Adipocyte (in vitro differentiated cells): Measurements from ENCODE around the gene ZC2HC1C.
A peak's percentile ranks its signal among the peaks of the same experiment; 100 is the strongest.

ENCODE experiments used
- DNase-seq: peaks from one replicate; pipeline ENCODE4 v3.0.0-alpha.2; 2015; ENCODE audit warnings: low read depth
- H3K27me3 ChIP-seq: replicated peaks from 2 replicates; pipeline ENCODE4 v1.7.0; 2013; ENCODE audit warnings: mild to moderate bottlenecking, low read length, moderate library complexity; ENCODE audit not compliant: control insufficient read depth, insufficient read depth
- H3K36me3 ChIP-seq: 2 replicates; pipeline ENCODE4 v1.7.0; 2013; ENCODE audit warnings: low read length, mild to moderate bottlenecking, moderate library complexity; ENCODE audit not compliant: control insufficient read depth, insufficient read depth, severe bottlenecking
- H3K4me1 ChIP-seq: 2 replicates; pipeline ENCODE4 v1.7.0; 2013; ENCODE audit warnings: mild to moderate bottlenecking, low read length, moderate library complexity; ENCODE audit not compliant: control insufficient read depth, insufficient read depth
- H3K4me3 ChIP-seq: 2 replicates; pipeline ENCODE4 v1.7.0; 2013; ENCODE audit warnings: mild to moderate bottlenecking, low read length, moderate library complexity
- H3K9ac ChIP-seq: 2 replicates; pipeline ENCODE4 v1.7.0; 2013; ENCODE audit warnings: mild to moderate bottlenecking, low read length, moderate library complexity
- H3K9me3 ChIP-seq: 2 replicates; pipeline ENCODE4 v1.7.0; 2013; ENCODE audit warnings: mild to moderate bottlenecking, low read length, moderate library complexity; ENCODE audit not compliant: control insufficient read depth

Gene ZC2HC1C, protein sequence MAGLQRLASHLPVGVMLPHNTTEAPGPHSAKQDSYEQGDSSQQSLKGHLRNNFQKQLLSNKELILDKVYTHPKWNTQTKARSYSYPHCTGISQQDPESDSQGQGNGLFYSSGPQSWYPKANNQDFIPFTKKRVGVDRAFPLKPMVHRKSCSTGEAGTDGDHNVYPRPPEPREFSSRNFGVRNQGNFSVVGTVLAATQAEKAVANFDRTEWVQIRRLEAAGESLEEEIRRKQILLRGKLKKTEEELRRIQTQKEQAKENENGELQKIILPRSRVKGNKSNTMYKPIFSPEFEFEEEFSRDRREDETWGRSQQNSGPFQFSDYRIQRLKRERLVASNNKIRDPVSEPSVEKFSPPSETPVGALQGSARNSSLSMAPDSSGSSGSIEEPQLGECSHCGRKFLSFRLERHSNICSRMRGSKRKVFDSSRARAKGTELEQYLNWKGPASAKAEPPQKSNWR

DNA sequence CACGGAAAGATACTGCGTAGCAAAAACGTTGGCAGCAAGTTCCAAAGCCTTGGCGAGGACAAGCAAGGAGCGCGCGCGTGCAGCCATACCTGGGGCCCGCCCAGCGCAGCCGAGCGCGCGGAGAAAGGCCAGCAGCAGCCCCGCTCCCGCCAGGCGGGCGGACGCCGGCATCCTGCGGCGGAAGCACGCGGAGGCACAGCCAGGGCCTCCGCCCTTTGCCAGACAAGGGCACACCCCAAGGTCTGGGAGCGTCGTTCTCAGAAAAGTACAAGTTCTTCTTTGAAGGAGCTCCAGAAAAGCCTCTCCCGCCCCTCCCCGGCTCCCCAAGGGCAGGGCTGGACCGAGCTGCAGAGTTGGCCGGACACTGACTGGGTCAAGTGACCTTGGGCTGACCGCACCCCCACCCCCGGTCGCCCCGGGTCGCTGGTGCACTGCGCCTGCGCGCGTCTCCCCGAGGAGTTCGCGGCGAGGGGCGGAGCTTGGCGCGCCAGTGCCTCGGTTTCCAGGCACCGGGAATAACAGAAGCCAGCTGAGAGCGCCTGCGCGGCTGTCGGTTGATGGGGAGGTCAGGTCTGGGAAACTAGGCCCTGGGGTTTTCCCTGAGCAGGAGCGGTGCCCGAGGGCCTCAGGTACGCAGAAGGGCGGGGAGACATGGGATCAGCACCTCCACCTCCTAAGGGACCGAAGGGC is at the start of gene ZC2HC1C:
Gene ZC2HC1C (plus strand): TSS at position 521 of the 690 bp plus-strand sequence. CDS start 933 bp downstream, outside the sequence.
- Histone ChIP-seq H3K4me1 (peaks cover 19% of the 10 kb centered on the region), H3K36me3 (no peaks in the 10 kb centered on the region), H3K9ac (peak within 1 kb of the TSS; percentile 84), H3K27me3 (no peaks in the 10 kb centered on the region), H3K9me3 (no peaks in the 10 kb centered on the region), H3K4me3 (peak within 1 kb of the TSS; percentile 82)
- peak; percentile 88 for DNase-seq

DNA sequence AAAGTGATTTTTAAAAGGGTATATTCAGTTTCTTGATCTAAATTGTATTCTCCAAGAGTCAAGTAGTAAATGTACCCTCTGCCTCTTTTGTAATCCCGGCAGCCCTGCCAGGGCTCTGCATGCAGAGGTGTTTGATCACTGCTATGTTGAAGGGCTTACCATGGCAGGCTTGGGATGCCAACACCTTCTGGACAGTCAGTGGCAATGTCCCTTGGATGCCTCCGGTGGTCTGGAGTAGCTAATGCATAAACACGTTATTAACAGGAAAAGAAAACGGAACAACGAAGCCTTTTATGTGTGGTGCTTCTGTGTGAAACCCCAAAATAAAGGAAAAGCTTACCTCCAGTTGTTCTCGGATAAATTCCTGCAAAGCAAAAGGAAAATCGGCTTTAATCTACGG is 46.8 kb upstream of the ZC2HC1C start:
- no peak overlapping the region for H3K4me3 ChIP-seq
- DNase-seq, result no peak
- peaks cover 7% of the 10 kb centered on the region for H3K4me1 ChIP-seq
- no peaks in the 10 kb centered on the region for H3K9me3 ChIP-seq
- peaks cover 45% of the 10 kb centered on the region for H3K36me3 ChIP-seq
- no peaks in the 10 kb centered on the region for H3K27me3 ChIP-seq
- H3K9ac ChIP-seq, result no peak overlapping the region

DNA sequence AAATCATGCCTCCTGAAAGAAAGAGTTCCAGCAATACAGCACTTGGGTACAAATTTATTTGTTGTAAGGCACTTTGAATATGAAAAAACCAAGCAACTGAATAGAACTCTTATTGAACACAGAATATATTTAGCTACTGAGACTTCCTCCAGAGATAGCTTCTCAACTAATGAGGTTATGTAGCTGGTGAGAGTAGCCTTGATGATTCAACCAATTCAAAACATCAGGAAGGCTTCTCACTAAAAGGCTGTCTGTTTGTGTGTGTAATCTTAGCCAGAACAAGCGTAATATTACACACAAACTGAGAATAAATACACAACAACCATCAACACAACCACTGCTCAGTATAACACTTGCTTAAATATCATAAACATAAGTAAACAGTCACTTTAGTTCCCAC is 46.3 kb upstream of the ZC2HC1C start:
- no peaks in the 10 kb centered on the region for H3K9me3 ChIP-seq
- H3K36me3 ChIP-seq, result peaks cover 42% of the 10 kb centered on the region
- H3K4me3 ChIP-seq, result no peak overlapping the region
- H3K27me3 ChIP-seq, result no peaks in the 10 kb centered on the region
- peaks cover 7% of the 10 kb centered on the region for H3K4me1 ChIP-seq
- DNase-seq, result no peak
- no peak overlapping the region for H3K9ac ChIP-seq

DNA sequence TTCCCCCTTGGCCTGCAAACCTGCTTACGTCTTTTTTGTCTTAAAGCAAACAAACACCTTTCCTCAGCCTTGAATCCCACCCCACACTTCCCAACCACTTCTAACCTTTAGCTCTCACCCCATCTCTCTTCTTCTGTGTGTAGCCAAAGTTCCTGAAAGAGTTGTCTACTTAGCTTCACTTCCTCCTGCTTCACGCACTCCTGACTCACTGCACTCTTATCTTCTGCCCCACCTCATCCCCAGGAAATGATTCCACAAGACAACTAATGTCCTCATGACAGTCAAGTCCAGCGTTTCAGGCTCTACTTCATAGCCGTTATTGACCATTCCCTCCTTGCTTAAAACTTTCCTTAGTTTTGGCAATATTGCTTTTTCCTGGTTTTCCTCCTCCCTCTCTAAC is 44.4 kb upstream of the ZC2HC1C start:
- Histone ChIP-seq H3K9ac (no peak overlapping the region), H3K4me1 (peaks cover 7% of the 10 kb centered on the region), H3K9me3 (no peaks in the 10 kb centered on the region), H3K36me3 (peaks cover 30% of the 10 kb centered on the region), H3K27me3 (no peaks in the 10 kb centered on the region), H3K4me3 (no peak overlapping the region)
- DNase-seq, result no peak

DNA sequence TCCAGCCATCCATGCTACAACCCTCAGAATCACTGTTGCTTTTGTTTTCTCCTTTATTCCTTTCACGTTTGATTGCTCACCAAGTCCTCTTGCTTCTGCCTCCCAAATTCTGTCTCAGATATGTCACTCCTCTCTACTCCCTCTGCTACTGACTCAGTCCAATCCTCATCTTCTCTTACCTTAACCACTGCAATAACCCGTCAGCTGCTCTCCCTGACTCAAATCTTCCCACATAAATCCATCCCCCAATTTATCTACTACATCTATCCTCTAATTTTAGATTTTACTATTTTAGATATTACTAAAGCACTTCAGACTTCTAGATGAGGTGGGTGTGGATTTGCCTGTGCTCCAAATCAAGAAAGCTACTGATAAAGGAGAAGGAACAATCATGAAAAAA is 43.6 kb upstream of the ZC2HC1C start:
- Histone ChIP-seq H3K4me3 (no peak overlapping the region), H3K9me3 (no peaks in the 10 kb centered on the region), H3K4me1 (peaks cover 7% of the 10 kb centered on the region), H3K9ac (no peak overlapping the region), H3K27me3 (no peaks in the 10 kb centered on the region), H3K36me3 (peaks cover 32% of the 10 kb centered on the region)
- DNase-seq, result no peak

DNA sequence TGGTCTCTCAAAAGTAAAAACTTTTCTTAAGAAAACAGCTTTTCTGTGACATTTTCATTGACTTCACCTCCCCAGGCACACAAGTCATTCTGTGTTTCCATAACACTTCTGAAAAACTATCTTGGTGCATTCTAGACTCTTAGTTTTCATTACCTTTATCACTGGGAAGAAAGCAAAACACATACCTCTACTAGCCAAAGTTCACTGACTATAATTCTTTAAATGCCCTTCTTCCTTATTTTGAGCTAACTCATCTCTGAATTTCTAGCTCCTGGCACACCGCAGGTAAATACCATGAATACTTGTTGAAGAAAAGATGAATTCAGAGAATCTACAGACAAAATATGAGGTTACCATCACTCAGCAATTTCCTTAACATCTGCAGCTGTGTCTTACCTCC is 39.3 kb upstream of the ZC2HC1C start:
- Histone ChIP-seq H3K9ac (no peak overlapping the region), H3K36me3 (peaks cover 37% of the 10 kb centered on the region), H3K9me3 (no peaks in the 10 kb centered on the region), H3K4me3 (no peak overlapping the region), H3K27me3 (no peaks in the 10 kb centered on the region), H3K4me1 (no peaks in the 10 kb centered on the region)
- no peak for DNase-seq

DNA sequence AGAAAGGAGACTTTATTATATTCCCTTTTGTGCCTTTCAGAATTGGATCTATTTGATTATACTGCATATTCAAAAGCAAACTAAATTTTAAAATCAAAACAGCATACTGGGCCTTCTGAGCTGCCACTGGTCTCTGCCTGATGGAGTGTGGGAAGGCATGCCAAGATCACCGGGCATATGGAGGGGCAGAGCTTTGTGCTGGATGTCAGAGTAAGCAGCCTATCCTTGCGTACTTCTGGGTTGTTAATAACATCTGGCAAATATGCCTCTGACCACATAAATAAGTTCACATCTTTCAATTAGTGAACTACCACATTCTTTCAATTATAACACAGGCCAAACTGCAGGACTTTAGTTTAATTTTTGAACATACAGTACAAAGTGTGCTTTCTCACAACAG is 36.5 kb upstream of the ZC2HC1C start:
- no peak overlapping the region for H3K9ac ChIP-seq
- peaks cover 35% of the 10 kb centered on the region for H3K36me3 ChIP-seq
- H3K27me3 ChIP-seq, result no peaks in the 10 kb centered on the region
- H3K4me1 ChIP-seq, result no peaks in the 10 kb centered on the region
- no peaks in the 10 kb centered on the region for H3K9me3 ChIP-seq
- DNase-seq, result no peak
- H3K4me3 ChIP-seq, result no peak overlapping the region

DNA sequence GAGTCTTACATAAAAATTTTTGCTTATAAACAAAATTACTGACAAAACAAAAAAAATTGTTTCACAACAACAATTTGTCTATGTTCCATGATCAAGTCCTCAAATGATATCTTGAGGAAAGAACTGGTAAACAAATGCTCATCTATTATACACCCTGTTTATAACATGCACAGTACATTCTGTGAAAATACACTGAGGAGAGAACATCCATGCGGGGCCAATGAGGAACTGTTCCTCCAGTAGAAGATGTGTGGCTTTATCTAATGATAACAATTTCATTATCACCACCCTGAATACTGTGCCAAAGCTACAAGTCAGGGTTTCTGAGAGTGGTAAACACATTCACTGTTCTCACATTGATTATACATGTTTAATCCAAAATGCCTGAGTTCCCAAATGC is 28.9 kb upstream of the ZC2HC1C start:
- Histone ChIP-seq H3K4me3 (no peak overlapping the region), H3K9ac (no peak overlapping the region), H3K4me1 (peaks cover 19% of the 10 kb centered on the region), H3K9me3 (no peaks in the 10 kb centered on the region), H3K36me3 (peaks cover 13% of the 10 kb centered on the region), H3K27me3 (no peaks in the 10 kb centered on the region)
- no peak for DNase-seq

DNA sequence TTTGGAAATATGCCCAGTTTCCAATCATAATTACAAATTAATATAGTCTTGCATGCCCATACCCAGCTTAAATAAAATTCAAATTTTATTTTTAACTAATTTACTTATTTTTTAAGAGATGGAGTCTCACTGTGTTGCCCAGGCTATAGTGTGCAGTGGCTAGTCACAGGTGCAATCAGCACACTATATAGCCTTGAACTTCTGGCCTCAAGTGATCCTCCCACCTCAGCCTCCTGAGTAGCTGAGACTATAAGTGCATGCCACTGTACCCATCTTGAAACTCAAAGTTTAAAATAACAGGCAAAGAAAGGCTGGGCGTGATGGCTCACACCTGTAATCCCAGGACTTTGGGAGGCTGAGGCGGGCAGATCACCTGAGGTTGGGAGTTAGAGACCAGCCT is 28.5 kb upstream of the ZC2HC1C start:
- no peak for DNase-seq
- Histone ChIP-seq H3K4me1 (peaks cover 19% of the 10 kb centered on the region), H3K4me3 (no peak overlapping the region), H3K9me3 (no peaks in the 10 kb centered on the region), H3K36me3 (peaks cover 13% of the 10 kb centered on the region), H3K9ac (no peak overlapping the region), H3K27me3 (no peaks in the 10 kb centered on the region)

DNA sequence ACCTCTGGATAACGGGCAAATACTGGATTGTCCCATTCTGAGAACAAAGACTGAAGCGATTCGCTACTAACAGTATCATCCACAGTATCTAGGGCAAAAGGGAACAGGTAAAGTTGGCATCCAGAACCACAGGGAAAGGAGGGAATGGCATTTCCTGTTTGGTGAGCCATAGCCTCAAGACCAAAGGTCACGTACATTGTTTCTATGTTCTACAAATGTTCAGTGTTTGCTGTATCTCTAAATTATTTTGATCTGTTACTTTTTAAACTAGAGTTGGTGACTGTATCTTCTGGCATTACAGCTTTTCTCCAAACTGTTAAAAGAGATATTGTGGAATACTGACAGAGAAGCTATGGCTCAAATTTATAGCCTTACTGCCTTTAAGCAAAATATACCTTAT is 27.8 kb upstream of the ZC2HC1C start:
- peak; percentile 25 for DNase-seq
- Histone ChIP-seq H3K27me3 (no peaks in the 10 kb centered on the region), H3K4me1 (peaks cover 22% of the 10 kb centered on the region)

DNA sequence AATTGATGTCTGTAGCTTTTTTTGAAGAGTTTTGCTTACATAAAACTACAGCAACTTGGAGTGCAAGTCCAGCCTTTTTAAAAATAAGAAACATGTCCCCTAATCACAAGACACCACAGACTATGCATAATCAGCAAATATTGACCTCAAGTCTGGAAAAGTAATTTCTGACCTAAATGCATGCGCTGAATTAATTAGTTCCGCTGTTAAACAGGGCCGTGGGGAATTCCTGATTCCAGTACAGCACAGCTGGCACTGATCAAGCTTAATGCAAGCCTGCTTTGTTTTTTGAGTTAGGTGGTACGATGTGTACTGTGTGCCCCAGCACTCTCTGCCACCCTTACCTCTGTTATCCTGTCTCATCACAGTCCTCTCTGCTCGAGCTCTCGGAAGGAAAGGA is 27.4 kb upstream of the ZC2HC1C start:
- Histone ChIP-seq H3K9ac (no peak overlapping the region), H3K27me3 (no peaks in the 10 kb centered on the region), H3K4me3 (no peak overlapping the region), H3K36me3 (peaks cover 13% of the 10 kb centered on the region), H3K9me3 (no peaks in the 10 kb centered on the region), H3K4me1 (peaks cover 25% of the 10 kb centered on the region)
- DNase-seq, result peak; percentile 84

More for the DNA sequence above, 27.8 kb upstream of the ZC2HC1C start:
- Histone ChIP-seq H3K9me3 (no peaks in the 10 kb centered on the region), H3K9ac (no peak overlapping the region), H3K36me3 (peaks cover 13% of the 10 kb centered on the region), H3K4me3 (no peak overlapping the region)
